SU-DHL-6 (cell line): Measurements from ENCODE around the gene WSB2.

Source experiments
- CTCF ChIP-seq: fragments of 200-600 bp; sonication (generic); IDR thresholded peaks from one replicate; pipeline ENCODE4 v1.5.1; 2017; ENCODE audit warnings: antibody characterized with exemption, mild to moderate bottlenecking, low read length, moderate library complexity; ENCODE audit not compliant: insufficient read depth, poor library complexity, severe bottlenecking
- EZH2phosphoT487 ChIP-seq: fragments of 200-600 bp; sonication (generic), shearing (Covaris generic); conservative IDR thresholded peaks from 2 replicates; pipeline ENCODE4 v1.6.1; 2018; ENCODE audit warnings: mild to moderate bottlenecking, antibody characterized with exemption, low read length, moderate library complexity, mixed read lengths

GRCh38 chr12:118013283-118013682 lies 47.7 kb downstream of the WSB2 start:
- no peak for TF ChIP-seq CTCF
- TF ChIP-seq EZH2phosphoT487, result no peak
